GM21529 (cell line): ENCODE results near the gene ZBP1.
"Not testable (repeated sequence)": the region's sequence is repeated elsewhere in the genome, so short reads cannot be mapped to it uniquely, and the experiment has no call there.

Experiments
- ATAC-seq: cut with Tn5 transposase; IDR thresholded peaks from one replicate; pipeline ENCODE4 v1.9.1; 2021; ENCODE audit not compliant: unreplicated experiment

Gene ZBP1

DNA sequence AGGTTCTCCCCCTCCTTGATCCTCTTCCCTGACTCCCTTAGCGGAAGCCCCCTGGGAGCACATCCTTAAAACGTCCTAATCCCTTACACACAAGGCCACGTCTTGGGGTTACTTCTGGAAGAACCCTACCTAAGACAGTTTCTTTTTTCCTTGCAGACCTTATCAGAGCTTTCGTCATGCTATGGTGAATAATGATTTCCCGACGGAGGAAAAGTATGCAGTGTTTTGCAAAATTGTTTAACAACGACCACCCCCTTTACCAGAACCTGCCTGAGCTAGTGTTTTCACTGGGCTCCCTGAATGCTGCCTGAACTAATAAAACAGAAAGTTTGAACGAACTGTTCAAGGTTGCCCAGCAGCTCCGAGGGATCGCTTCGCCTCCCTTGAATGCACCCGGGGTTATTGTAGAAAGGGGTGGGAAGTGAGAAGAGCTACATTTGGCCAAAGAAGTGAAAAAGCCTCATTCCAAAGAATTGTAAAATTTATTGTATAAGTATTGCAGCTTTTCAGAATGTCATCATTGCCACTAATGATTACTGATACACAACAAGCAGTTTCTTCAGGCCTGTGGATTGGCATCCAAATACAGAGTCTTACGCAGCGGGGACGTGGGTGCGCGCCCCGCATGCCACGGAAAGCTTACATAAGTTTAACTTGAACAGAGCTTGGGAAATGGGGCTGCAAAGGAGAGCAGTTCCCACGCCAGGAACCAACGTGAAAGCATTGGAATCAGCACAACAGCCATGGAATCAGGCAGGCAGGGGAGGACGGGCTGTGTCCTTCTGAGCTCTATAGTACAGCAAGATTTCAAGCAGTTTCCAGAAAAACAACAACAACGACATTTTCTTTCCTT lies 27.9 kb upstream of the ZBP1 start:
- no peak for ATAC-seq

GRCh38 chr20:57647006-57647932 lies 27.0 kb upstream of the ZBP1 start:
- ATAC-seq = no peak

- ATAC-seq = no peak
Measured at GRCh38 chr20:57638895-57639236, 18.6 kb upstream of the ZBP1 start.

DNA sequence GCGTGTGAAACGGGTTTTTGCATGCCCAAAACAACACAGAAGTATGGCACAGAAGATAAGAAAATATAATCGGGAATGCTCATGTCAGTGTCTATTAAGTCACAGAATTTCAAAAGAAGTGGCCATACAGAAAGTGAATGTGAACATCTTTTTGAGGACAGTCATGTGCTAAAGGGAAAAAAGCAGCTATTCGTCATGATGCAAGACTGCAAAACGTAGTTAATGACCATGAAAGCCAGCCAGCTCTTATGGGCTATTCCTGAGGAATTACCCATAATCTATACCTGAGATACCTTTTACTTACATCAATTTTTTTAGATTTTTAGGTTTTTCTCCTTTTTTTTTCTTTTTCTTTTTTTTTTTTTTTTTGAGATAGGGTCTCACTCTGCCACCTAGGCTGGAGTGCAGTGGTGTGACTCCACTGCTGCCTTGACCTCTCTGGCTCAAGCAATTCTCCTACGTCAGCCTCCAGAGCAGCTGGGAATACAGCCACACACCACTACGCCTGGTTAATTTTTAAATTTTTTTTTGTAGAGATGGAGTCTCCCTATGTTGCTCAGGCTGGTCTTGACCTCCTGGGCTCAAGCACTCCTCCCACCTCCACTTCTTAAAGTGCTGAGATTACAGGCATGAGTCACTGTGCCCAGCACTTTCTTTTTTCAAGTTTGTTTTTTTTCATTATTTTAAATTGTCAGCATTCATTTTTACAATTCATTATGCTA lies 18.1 kb upstream of the ZBP1 start:
- ATAC-seq = no peak

GRCh38 chr20:57633945-57634491 lies 13.8 kb upstream of the ZBP1 start:
- no peak for ATAC-seq

- ATAC-seq = no peak
Measured at GRCh38 chr20:57632286-57632685, 12.1 kb upstream of the ZBP1 start.

- no peak for ATAC-seq
Measured at GRCh38 chr20:57630061-57630460, 9.8 kb upstream of the ZBP1 start.

DNA sequence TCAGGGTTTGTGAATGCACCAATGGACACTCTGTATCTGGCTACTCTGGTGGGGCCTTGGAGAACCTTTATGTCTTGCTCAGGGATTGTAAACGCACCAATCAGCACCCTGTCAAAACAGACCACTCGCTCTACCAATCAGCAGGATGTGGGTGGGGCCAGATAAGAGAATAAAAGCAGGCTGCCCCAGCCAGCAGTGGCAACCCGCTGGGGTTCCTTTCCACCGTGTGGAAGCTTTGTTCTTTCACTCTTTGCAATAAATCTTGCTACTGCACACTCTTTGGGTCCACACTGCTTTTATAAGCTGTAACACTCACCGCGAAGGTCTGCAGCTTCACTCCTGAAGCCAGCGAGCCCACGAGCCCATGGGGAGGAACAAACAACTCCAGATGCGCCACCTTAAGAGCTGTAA lies 9.3 kb upstream of the ZBP1 start:
- not testable (repeated sequence) for ATAC-seq

GRCh38 chr20:57628962-57629308 lies 8.7 kb upstream of the ZBP1 start:
- not testable (repeated sequence) for ATAC-seq

- ATAC-seq = no peak
Measured at GRCh38 chr20:57628047-57628961, 8.1 kb upstream of the ZBP1 start.

- ATAC-seq = no peak
Measured at GRCh38 chr20:57627339-57627738, 7.1 kb upstream of the ZBP1 start.

- no peak for ATAC-seq
Measured at GRCh38 chr20:57625978-57626377, 5.8 kb upstream of the ZBP1 start.

- no peak for ATAC-seq
Measured at GRCh38 chr20:57625181-57625958, 5.1 kb upstream of the ZBP1 start.

DNA sequence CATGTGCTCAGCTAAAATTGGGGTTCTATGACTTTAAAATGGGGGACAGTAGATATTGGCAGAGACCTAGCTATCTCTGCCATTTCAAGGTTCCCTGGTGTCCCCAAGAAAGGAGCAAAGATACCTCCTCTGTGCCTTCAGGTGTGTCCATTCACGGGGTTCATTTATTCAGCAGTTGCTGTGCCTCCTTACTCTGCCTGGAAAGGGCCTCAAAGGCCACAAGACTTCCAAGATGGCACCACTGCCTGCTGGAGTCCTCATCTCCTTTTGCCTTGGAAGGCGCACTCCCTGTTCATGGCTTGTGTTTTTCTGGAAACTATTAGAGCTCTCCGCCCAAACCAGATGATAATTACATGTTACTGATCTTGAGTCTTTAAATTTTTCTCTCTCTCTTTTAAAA lies 3.9 kb upstream of the ZBP1 start:
- no peak for ATAC-seq

GRCh38 chr20:57622579-57623381 lies 2.6 kb upstream of the ZBP1 start:
- no peak for ATAC-seq

GRCh38 chr20:57622201-57622570 lies 2.0 kb upstream of the ZBP1 start:
- no peak for ATAC-seq

DNA sequence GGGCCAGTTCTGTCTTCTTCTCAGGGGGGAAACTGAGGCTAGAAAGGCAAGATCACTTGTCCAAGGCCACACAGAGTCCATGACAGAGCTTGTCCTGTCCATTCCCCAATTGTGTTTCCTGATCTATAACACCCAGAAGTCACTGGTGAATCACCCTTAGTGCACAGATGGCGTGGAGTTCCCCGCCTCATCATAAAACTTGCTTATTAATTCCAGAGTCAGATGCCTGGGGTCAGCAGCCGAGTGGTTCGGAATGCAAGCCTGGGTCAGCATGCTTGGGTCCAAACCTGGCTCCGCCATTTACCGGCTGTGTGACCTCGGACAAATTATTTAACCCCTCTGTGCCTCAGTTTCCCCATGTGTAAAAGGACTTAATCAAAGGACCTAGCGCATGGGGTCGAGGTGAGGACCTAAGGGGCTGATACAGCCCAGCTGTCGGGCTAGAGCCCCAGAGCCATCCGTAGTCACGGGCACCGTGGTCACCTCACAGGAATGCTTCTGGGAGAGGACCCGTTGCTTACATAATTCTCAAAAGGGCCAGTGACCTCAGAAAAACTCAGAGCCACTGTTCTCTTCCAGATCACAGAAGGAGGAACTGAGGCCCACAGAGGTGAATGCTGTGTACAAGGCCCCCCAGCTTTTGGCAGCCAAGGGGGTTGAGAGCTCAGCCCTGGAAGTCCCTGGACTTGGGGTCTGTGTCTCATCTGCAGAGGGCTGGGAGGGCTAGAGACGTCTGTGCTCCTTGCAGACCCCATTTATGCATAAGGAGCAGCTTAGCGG lies 1.4 kb upstream of the ZBP1 start:
- ATAC-seq = no peak

- no peak for ATAC-seq
Measured at GRCh38 chr20:57620999-57621398, 773 bp upstream of the ZBP1 start.
